GM23338 (cell line): ENCODE measurements around the gene GRAMD4. TPM values are rescaled to one million over a fixed set of nuclear protein-coding genes. Genes with fewer than 3 reads are reported as not detected.

ENCODE experiments used
- ATAC-seq: fragments of 200-7000 bp; cut with Tn5 transposase; 3 replicates; pipeline ENCODE4 v1.9.1; 2020
- DNase-seq: peaks from one replicate; pipeline ENCODE4 v3.0.0-alpha.2; 2015; ENCODE audit warnings: low spot score
- H2AFZ ChIP-seq: fragments of 200-600 bp; sonication (generic); 2 replicates; pipeline ENCODE4 v1.8.0; 2016; ENCODE audit warnings: antibody characterized with exemption, mild to moderate bottlenecking, moderate library complexity
- H3F3A ChIP-seq: fragments of 200-600 bp; sonication (generic); replicated peaks from 2 replicates; pipeline ENCODE4 v1.8.0; 2017; ENCODE audit warnings: antibody characterized with exemption, mixed run types, low read depth
- H3K27ac ChIP-seq: fragments of 200-600 bp; sonication (generic); 2 replicates; pipeline ENCODE4 v1.6.1; 2016; ENCODE audit warnings: low read depth
- H3K27me3 ChIP-seq: fragments of 200-600 bp; sonication (generic); 2 replicates; pipeline ENCODE4 v1.8.0; 2016; ENCODE audit warnings: mild to moderate bottlenecking, mixed run types, moderate library complexity; ENCODE audit not compliant: insufficient read depth
- H3K36me3 ChIP-seq: fragments of 200-600 bp; sonication (generic); 2 replicates; pipeline ENCODE4 v1.8.0; 2016; ENCODE audit warnings: mild to moderate bottlenecking; ENCODE audit not compliant: insufficient read depth
- H3K4me1 ChIP-seq: fragments of 200-600 bp; sonication (generic); 2 replicates; pipeline ENCODE4 v1.8.0; 2016; ENCODE audit warnings: mild to moderate bottlenecking, moderate library complexity; ENCODE audit not compliant: insufficient read depth
- H3K4me2 ChIP-seq: fragments of 200-600 bp; sonication (generic); 2 replicates; pipeline ENCODE4 v1.7.1; 2017; ENCODE audit warnings: mixed run types
- H3K4me3 ChIP-seq: fragments of 200-600 bp; sonication (generic); 2 replicates; pipeline ENCODE4 v1.6.1; 2016; ENCODE audit warnings: mixed run types
- H3K79me2 ChIP-seq: fragments of 200-600 bp; sonication (generic); replicated peaks from 2 replicates; pipeline ENCODE4 v1.8.0; 2017; ENCODE audit warnings: mild to moderate bottlenecking; ENCODE audit not compliant: insufficient read depth
- H3K9me2 ChIP-seq: fragments of 200-600 bp; sonication (generic); 2 replicates; pipeline ENCODE4 v1.8.0; 2017; ENCODE audit not compliant: insufficient read depth
- H4K20me1 ChIP-seq: fragments of 200-600 bp; sonication (generic); replicated peaks from 2 replicates; pipeline ENCODE4 v1.8.0; 2017; ENCODE audit warnings: mild to moderate bottlenecking; ENCODE audit not compliant: insufficient read depth
- H3K27ac Mint-ChIP-seq: 2 replicates; pipeline ENCODE4 v1.8.0; 2020; ENCODE audit warnings: inconsistent platforms, mild to moderate bottlenecking, moderate library complexity, mixed read lengths
- H3K27me3 Mint-ChIP-seq: 3 replicates; pipeline ENCODE4 v1.8.0; 2022; ENCODE audit warnings: low read depth, mild to moderate bottlenecking, moderate library complexity, mixed read lengths, inconsistent platforms; ENCODE audit not compliant: insufficient read depth, poor library complexity
- H3K36me3 Mint-ChIP-seq: 3 replicates; pipeline ENCODE4 v1.8.0; 2021; ENCODE audit warnings: low read depth, mild to moderate bottlenecking, inconsistent platforms, moderate library complexity, mixed read lengths
- H3K4me1 Mint-ChIP-seq: 3 replicates; pipeline ENCODE4 v1.8.0; 2020; ENCODE audit warnings: mild to moderate bottlenecking, inconsistent platforms, mixed read lengths
- H3K4me3 Mint-ChIP-seq: 3 replicates; pipeline ENCODE4 v1.8.0; 2021; ENCODE audit warnings: moderate library complexity, mild to moderate bottlenecking, inconsistent platforms, mixed read lengths
- H3K9me3 Mint-ChIP-seq: 3 replicates; pipeline ENCODE4 v1.8.0; 2020; ENCODE audit warnings: moderate library complexity, mild to moderate bottlenecking, inconsistent platforms, mixed read lengths
- CREB1 ChIP-seq: fragments of 250-450 bp; sonication (Bioruptor Pico); IDR thresholded peaks from 2 replicates; pipeline ENCODE4 v1.5.0; 2020; ENCODE audit warnings: low read depth, mild to moderate bottlenecking, moderate library complexity
- ETS1 ChIP-seq: IDR thresholded peaks from 2 replicates; pipeline ENCODE4 v1.6.1; 2016; ENCODE audit warnings: antibody characterized with exemption
- EZH2 ChIP-seq: fragments of 200-600 bp; sonication (generic); IDR thresholded peaks from one replicate; pipeline ENCODE4 v1.8.0; 2017; ENCODE audit warnings: antibody characterized with exemption, mild to moderate bottlenecking, low read depth; ENCODE audit not compliant: unreplicated experiment
- EZH2phosphoT487 ChIP-seq: fragments of 200-600 bp; sonication (generic); IDR thresholded peaks from one replicate; pipeline ENCODE4 v1.8.1; 2018; ENCODE audit warnings: antibody characterized with exemption; ENCODE audit not compliant: unreplicated experiment
- JUNB ChIP-seq: IDR thresholded peaks from one replicate; pipeline ENCODE4 v1.6.1; 2016; ENCODE audit warnings: antibody characterized with exemption; ENCODE audit not compliant: unreplicated experiment
- NANOG ChIP-seq: IDR thresholded peaks from 2 replicates; pipeline ENCODE4 v1.6.1; 2016; ENCODE audit warnings: antibody characterized with exemption, borderline replicate concordance
- POLR2AphosphoS5 ChIP-seq: IDR thresholded peaks from 2 replicates; pipeline ENCODE4 v1.6.1; 2016; ENCODE audit warnings: antibody characterized with exemption, low read depth
- REST ChIP-seq: IDR thresholded peaks from one replicate; pipeline ENCODE4 v1.6.1; 2018; ENCODE audit warnings: antibody characterized with exemption; ENCODE audit not compliant: unreplicated experiment
- STAT1 ChIP-seq: IDR thresholded peaks from one replicate; pipeline ENCODE4 v1.6.1; 2016; ENCODE audit warnings: antibody characterized with exemption; ENCODE audit not compliant: unreplicated experiment
- ZNF114 ChIP-seq: fragments of 250-450 bp; sonication (Bioruptor Pico); IDR thresholded peaks from 2 replicates; pipeline ENCODE4 v1.5.0; 2020; ENCODE audit warnings: mild to moderate bottlenecking, moderate library complexity
- ZNF331 ChIP-seq: fragments of 250-450 bp; sonication (Bioruptor Pico); IDR thresholded peaks from 2 replicates; pipeline ENCODE4 v1.5.0; 2020; ENCODE audit warnings: low read depth, mild to moderate bottlenecking, moderate library complexity
- ZNF462 ChIP-seq: fragments of 250-450 bp; sonication (Bioruptor Pico); IDR thresholded peaks from 2 replicates; pipeline ENCODE4 v1.5.0; 2020; ENCODE audit warnings: mild to moderate bottlenecking, moderate library complexity
- polyA plus RNA-seq: library from polyadenylated mRNA; unstranded; fragments of >200 nt; fragmentation: Nextera tagmentation; extraction: Ambion mirVana; gene quantifications from 2 replicates; pipeline ENCODE4 v1.2.1, GENCODE V29; 2016
- total RNA-seq: library from RNA; depleted of rRNA; stranded (reverse); fragments of >200 nt; shearing (Covaris generic); gene quantifications from 2 replicates; pipeline ENCODE4 v1.2.3, GENCODE V29; 2014
- TF ChIP-seq, protein P1 (sequence below), 2 experiments: fragments of 200-600 bp in 1 of 2; sonication (generic) in 1 of 2; conservative IDR thresholded peaks; 2 replicates each; pipeline versions ENCODE4 v1.5.1 to v1.6.1; 2016 to 2017; ENCODE audit warnings: antibody characterized with exemption in 2 of 2, low read depth in 2 of 2, mild to moderate bottlenecking in 2 of 2, moderate library complexity in 1 of 2

Gene GRAMD4
- total and polyA plus RNA-seq, 2 experiments from 2014 or later: 2.7 to 81.8 TPM

DNA sequence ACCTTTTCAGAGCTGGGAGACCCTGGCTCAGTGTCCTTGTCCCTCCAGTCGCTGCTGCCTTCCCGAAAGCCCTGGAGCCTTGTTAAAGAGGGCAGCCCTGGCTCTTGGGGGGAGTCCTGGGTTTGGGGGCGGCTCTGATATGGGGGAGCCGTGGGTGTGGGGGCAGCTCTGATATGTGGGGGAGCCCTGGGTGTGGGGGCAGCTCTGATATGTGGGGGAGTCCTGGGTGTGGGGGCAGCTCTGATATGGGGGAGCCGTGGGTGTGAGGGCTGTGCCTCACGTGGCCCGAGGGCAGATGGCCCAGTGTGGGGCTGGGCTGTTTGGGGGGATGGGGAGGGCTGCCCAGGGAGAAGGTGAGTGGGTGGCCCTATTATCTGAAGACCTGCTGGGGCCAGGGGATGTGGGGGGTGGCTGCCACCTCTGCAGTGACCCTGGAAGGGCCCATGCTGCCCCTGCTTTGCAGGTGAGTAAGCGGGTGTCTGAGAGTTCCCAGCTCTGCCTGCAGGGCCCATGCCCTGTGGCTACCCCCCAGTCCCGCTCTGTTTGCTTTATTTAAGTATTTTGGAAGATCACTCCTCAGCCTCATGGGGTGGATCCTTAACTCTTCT lies 30.9 kb upstream of the GRAMD4 start:
- H3K27ac ChIP-seq: no peak overlapping the region
- H3K9me3 Mint-ChIP-seq: no peaks in the 10 kb centered on the region
- H3K36me3 ChIP-seq: no peaks in the 10 kb centered on the region
- no peak for ATAC-seq
- no peaks in the 10 kb centered on the region; the same call in none of the 2 replicates for H4K20me1 ChIP-seq
- no peaks in the 10 kb centered on the region for H3K9me2 ChIP-seq
- no peaks in the 10 kb centered on the region for H3K27me3 ChIP-seq
- peak overlapping the region; percentile 59; the same call in 1 of the 2 replicates for H3K27ac Mint-ChIP-seq
- H3K4me2 ChIP-seq: no peak overlapping the region
- H3K4me1 ChIP-seq: peaks cover 12% of the 10 kb centered on the region; the same call in 1 of the 2 replicates
- peaks cover 45% of the 10 kb centered on the region for H3K4me1 Mint-ChIP-seq
- no peak overlapping the region for H3K4me3 ChIP-seq
- no peak overlapping the region for H3K4me3 Mint-ChIP-seq
- no peak overlapping the region for H2AFZ ChIP-seq
- no peak for DNase-seq
- peaks cover 8% of the 10 kb centered on the region for H3K27me3 Mint-ChIP-seq
- peaks cover 22% of the 10 kb centered on the region for H3K79me2 ChIP-seq
- no peaks in the 10 kb centered on the region for H3K36me3 Mint-ChIP-seq
- H3F3A ChIP-seq: no peaks in the 10 kb centered on the region
- TF ChIP-seq POLR2AphosphoS5 (no peak), CREB1 (CRISPR knock-in tag) (no peak), JUNB (no peak), ETS1 (no peak), ZNF114 (CRISPR knock-in tag) (no peak), NANOG (no peak), ZNF331 (CRISPR knock-in tag) (no peak), ZNF462 (CRISPR knock-in tag) (no peak), REST (no peak), EZH2phosphoT487 (no peak), STAT1 (no peak), EZH2 (no peak)
- TF ChIP-seq, protein P1, sequence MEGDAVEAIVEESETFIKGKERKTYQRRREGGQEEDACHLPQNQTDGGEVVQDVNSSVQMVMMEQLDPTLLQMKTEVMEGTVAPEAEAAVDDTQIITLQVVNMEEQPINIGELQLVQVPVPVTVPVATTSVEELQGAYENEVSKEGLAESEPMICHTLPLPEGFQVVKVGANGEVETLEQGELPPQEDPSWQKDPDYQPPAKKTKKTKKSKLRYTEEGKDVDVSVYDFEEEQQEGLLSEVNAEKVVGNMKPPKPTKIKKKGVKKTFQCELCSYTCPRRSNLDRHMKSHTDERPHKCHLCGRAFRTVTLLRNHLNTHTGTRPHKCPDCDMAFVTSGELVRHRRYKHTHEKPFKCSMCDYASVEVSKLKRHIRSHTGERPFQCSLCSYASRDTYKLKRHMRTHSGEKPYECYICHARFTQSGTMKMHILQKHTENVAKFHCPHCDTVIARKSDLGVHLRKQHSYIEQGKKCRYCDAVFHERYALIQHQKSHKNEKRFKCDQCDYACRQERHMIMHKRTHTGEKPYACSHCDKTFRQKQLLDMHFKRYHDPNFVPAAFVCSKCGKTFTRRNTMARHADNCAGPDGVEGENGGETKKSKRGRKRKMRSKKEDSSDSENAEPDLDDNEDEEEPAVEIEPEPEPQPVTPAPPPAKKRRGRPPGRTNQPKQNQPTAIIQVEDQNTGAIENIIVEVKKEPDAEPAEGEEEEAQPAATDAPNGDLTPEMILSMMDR (conservative IDR thresholded peaks at IDR 0.05; ENCODE audit: low read depth in 2 of 2): no peak
